NCI-H1436 (cell line): ENCODE data around the gene MYH13.

Experiments
- DNase-seq: peaks from one replicate; lab custom pipeline; 2025; lab: John Stamatoyannopoulos, UW

MYH13 gene

DNA sequence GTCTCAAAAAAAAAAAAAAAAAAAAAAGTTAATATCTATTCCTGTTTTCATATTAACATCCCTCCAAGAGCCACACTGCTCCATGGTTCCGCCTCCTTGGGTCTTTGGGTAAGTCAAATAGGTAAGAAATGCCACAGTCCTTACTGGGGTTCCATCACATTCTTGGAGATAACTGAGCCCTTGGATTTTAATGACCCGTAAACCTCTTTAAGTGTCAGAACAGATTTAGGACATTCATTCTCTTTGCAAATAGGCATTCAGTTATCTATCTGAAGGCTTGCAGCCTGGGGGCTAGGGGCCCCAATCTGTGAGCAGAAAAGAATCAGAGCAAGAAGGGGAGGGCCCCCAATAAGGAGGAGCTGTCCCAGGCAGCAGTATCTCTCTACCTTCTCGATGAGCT lies 28.0 kb downstream of the MYH13 start:
- no peak for DNase-seq

DNA sequence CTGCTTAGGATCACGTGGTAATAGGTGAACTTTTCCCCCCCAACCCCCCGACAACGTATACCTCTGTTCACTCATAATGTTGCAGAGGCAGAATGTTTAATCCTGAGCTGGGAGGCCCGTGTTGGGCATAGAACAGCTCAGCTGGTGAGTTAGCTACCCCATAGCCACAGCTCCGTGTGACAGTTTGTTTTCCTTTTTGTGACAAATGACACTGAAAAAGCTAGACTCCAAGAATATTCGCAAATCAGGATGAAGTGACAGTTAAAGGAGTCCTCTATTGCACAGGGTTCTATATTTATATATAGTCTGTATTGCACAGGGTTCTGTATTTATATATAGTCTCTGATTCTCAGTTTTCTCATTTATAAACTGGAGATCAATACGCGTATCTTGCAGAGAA lies 33.8 kb downstream of the MYH13 start:
- DNase-seq: no peak

DNA sequence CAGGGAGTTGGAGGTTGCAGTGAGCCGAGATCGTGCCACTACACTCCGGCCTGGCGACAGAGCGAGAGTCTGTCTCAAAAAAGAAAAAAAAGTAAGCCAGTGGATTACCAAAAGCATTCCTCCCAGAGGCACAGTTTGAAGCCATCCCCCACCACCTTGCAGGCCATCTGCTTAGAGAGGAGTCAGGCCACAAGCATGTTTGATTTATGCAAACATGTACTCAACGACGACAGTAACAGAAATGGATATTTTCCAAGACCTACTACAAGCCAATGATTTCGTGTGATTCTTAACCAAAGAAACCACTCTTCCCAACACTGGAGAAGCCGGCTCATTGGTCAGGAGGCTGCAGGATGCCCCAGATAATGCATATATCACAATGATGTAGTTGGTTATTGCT lies 34.8 kb downstream of the MYH13 start:
- DNase-seq: no peak

GRCh38 chr17:10337136-10337535 lies 35.7 kb downstream of the MYH13 start:
- DNase-seq: no peak

DNA sequence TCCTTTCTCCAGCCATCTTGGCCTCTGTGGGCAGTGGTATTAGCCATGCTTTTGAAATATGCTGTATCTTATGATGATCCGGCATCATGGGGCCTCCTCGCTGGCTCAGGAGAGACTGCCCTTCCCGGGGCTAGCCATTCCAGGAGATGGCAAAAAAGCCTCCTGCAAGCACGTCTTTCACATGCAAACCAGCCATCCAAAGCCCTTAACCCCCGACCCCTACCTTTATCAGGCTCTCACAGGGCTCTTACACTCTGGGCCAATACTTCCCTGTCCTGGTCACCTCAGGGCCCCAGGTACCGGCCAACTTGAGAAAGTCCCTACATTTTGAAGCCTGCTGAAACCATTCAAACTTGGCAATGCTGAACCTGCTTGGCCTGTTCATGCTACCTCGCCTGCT lies 36.4 kb downstream of the MYH13 start:
- no peak for DNase-seq

DNA sequence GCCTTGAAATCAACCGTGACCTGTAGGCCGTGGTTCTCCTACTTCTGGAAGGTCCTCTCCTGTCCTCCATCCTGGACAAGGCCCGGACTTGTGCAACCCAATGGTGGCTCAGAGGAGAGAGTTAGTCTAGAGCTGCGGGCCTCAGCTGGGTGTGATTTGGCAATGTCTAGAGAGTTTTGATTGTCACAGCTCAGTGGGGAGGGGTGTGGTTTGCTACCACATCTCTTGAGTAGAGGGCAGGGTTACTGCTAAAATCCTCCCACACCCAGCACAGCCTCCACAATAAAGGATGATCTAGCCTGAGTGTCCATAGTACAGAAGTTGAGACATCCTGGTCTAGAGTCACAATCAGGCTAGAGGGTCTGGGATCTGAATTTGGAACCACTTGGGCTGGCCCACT lies 40.3 kb downstream of the MYH13 start:
- DNase-seq: no peak

- no peak for DNase-seq
Measured at GRCh38 chr17:10328971-10329923, 43.6 kb downstream of the MYH13 start.

DNA sequence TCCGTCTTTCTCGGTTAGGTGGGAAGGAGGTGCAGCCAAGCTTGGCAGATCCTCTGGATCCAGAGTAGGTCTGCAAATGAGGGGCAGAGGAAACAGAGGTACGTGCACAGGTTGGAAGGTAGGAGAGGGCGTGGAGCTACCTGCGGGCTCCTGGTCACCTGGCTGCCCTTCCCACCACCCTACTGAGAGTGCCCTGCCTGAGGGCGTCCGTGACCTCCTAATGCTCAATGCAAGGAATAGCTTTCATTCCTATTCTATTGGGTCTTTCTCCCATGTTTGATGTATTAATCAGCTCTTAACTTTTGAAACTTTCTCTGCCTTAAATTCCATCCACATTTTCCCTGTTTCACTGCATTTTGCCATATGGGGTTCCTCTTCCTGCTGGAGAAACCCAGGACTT lies 44.6 kb downstream of the MYH13 start:
- no peak for DNase-seq

DNA sequence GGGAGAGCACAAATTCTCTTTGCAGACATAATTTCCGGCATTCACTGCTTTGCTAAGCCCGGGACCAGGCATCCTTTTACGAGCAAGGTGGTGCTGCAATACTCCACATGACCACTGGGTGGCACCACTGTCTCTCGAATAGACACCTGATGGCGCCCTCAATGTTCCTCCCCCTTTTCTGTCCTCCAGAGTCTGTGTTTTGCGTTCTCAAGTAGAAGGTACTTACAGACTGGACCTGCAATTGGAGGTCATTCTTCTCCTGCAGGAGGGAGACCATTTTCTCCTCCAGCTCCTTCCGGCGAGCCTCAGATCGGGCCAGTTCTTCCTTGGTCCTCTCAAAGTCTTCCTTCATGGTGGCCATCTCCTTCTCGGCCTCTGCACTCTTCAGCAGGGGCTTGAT lies 45.2 kb downstream of the MYH13 start:
- DNase-seq: peak; percentile 64

DNA sequence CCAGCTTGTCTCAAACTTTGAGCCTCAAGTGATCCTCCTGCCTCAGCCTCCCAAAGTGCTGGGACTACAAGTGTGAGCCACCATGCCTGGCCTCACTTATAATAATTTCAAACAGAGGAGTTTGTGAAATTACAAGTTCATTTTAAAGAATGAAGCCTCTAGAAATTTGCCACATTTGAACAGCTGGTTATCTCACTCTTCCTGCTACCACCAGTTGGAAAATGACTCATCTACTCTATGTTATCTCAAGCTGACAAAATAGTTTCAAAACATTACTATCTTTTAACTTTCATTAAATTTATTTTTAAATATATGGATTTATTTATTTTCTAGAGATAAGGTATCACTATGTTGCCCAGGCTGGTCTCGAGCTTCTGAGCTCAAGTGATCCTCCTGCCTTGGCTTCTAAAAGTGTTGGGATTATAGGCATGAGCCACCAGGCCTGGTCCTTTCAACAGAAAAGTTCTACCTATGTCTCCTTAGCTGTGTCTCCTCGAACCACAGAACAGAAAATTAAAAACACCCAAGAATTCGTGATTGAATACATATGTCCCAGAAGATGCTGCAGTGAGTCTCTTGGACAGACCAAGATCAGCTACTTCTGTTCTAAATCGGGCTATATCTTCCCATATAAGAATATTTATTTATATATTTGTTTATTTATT lies 47.6 kb downstream of the MYH13 start:
- no peak for DNase-seq

DNA sequence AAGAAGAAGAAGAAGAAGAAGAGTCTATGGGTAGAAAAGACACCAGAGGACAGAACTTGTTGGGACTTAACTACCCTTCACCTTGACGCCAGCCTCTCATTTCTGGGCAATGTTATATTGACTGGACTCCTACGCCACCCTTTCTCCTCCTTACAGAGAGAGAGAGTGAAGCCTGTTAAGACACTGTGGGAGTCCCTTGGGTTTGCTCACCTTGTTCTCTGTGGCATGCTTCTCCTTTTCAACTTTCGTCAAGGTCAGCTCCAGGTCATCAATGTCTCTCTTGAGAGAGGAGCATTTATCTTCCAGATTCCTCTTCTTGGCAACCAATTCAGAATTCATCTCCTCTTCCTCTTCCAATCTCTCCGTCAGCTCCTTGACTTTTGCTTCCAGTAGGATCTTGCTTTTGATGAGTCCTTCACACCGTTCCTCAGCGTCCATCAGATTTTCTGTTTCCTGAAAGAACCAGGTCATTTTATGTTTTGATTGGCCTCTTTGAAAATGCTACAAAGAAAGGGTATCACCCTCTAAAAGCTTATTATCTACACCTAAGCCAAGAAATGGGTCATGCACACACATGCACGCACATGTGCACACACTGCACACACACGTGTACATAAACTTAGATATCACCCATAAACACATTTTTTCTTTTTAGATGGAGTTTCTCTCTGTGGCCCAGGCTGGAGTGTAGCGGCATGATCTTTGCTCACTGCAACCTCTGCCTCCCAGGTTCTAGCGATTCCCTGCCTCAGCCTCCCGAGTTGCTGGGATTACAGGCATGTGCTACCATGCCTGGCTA lies 48.8 kb downstream of the MYH13 start:
- no peak for DNase-seq

DNA sequence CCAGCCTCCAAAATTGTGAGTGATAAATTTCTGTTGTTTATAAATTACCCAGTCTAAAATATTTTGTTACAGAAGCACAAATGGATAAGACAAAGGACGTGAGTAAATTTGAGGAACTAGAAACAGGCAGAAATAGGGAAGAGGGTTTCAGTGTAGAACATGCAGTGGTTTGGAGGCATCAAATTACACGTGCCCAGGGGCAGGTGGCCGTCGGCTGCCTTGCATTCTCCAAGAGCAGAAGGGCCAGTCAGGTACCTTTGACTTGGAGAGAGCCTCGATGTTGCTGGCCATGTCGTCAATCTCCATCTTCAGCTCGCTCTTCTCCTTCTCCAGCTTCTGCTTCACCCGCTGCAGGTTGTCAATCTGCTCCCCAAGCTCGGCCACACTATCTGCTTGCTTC lies 54.3 kb downstream of the MYH13 start:
- no peak for DNase-seq

GRCh38 chr17:10317543-10317834 lies 55.3 kb downstream of the MYH13 start:
- no peak for DNase-seq

- DNase-seq: no peak
Measured at GRCh38 chr17:10316801-10317542, 55.8 kb downstream of the MYH13 start.

DNA sequence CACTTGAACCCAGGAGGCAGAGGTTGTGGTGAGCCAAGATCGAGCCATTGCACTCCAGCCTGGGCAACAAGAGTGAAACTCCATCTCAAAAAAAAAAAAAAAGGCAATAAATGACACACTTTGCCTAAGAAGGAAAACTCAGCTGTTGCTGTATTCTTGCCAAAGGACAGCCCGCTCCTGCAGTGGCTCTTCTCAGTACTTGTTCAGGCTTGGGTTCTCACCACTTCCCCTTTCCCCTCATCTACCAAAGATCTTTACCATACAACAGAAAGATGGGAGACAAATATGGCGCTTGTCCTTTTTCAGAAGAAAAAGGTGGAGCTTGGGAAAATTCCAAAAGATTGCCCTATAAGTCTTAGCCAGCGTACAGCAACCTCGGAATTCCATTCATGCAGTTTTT lies 58.5 kb downstream of the MYH13 start:
- no peak for DNase-seq

GRCh38 chr17:10313037-10313672 lies 59.7 kb downstream of the MYH13 start:
- no peak for DNase-seq

GRCh38 chr17:10311131-10311530 lies 61.7 kb downstream of the MYH13 start:
- DNase-seq: no peak

GRCh38 chr17:10309003-10309974 lies 63.5 kb downstream of the MYH13 start:
- DNase-seq: no peak

DNA sequence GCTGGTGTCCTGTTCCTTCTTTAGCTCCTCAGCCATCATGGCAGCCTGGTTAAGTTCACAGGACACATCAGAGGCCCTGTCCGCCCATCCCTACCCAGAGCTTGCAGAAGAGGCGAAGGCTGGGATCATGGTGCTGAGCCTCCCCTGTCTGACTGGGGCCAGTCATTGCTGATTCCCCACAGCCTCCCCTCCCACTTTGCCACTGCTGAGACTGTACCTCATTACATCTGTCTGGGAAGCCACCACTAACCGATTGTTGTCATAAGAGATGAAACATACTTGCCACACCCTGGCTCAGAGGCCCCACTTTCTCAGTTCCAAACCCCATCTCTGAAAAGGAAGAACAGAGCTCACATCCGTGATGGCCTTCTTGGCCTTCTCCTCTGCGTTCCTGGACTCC lies 66.2 kb downstream of the MYH13 start:
- no peak for DNase-seq

- no peak for DNase-seq
Measured at GRCh38 chr17:10305398-10305797, 67.4 kb downstream of the MYH13 start.
